Fibroblast of skin of left quadriceps (primary cell): ENCODE results near the gene TNK2.
"Not testable (repeated sequence)": the region's sequence is repeated elsewhere in the genome, so short reads cannot be mapped to it uniquely, and the experiment has no call there.

Source experiments
- DNase-seq, 2 experiments: peaks; one replicate each; pipeline ENCODE4 v3.0.0-alpha.2; 2013; ENCODE audit warnings: low read depth in 2 of 2

Gene TNK2

GRCh38 chr3:195885036-195885891, 23.1 kb downstream of the TNK2 start:
- DNase-seq = no peak

- DNase-seq = no peak
Observed at GRCh38 chr3:195884691-195885035, 23.7 kb downstream of the TNK2 start.

- no peak for DNase-seq
Observed at GRCh38 chr3:195883801-195884200, 24.6 kb downstream of the TNK2 start.

- no peak for DNase-seq
Observed at GRCh38 chr3:195883160-195883559, 25.2 kb downstream of the TNK2 start.

- DNase-seq = no peak
Observed at GRCh38 chr3:195882002-195882441, 26.3 kb downstream of the TNK2 start.

GRCh38 chr3:195881276-195881988, 26.9 kb downstream of the TNK2 start:
- DNase-seq = no peak

- no peak for DNase-seq
Observed at GRCh38 chr3:195880037-195880431, 28.3 kb downstream of the TNK2 start.

- DNase-seq = no peak
Observed at GRCh38 chr3:195879416-195880036, 28.8 kb downstream of the TNK2 start.

- no peak for DNase-seq
Observed at GRCh38 chr3:195878424-195879274, 29.7 kb downstream of the TNK2 start.

GRCh38 chr3:195877767-195878423, 30.5 kb downstream of the TNK2 start:
- DNase-seq = no peak

GRCh38 chr3:195877136-195877715, 31.1 kb downstream of the TNK2 start:
- DNase-seq = no peak

- no peak for DNase-seq
Observed at GRCh38 chr3:195876297-195877064, 31.9 kb downstream of the TNK2 start.

GRCh38 chr3:195875482-195876236, 32.7 kb downstream of the TNK2 start:
- DNase-seq = no peak

GRCh38 chr3:195873971-195874370, 34.4 kb downstream of the TNK2 start:
- no peak for DNase-seq

- DNase-seq = no peak
Observed at GRCh38 chr3:195873281-195873887, 35.0 kb downstream of the TNK2 start.

- DNase-seq = no peak
Observed at GRCh38 chr3:195872800-195873199, 35.6 kb downstream of the TNK2 start.

- no peak for DNase-seq
Observed at GRCh38 chr3:195872097-195872496, 36.3 kb downstream of the TNK2 start.

GRCh38 chr3:195871686-195872085, 36.7 kb downstream of the TNK2 start:
- DNase-seq = not testable (repeated sequence)

GRCh38 chr3:195870937-195871336, 37.4 kb downstream of the TNK2 start:
- no peak for DNase-seq
